ENCODE measurements around the gene LHX5.

Gene LHX5

DNA sequence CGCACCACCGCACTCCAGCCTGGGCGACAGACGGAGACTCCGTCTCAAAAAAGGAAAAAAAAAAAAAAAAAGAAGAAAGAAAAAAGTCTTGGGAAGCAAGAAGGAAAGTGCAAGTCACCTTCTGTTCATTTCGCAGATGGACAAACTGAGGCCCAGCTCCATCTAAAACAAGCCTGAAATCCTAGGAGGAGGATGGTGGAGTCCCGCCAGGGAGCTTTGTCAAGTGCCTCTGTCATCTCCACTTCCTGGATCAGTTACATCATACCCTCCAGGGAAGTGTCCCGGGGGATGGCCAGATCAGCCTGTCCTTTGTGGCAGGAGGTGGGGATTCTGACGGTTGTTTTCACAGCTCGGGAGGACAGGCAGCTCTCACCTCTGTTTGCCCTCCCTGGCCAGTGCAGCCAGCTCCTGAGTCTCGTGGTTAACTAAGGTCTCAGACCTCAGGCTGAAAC is 58.2 kb downstream of the LHX5 start:
- no peak for DNase-seq (ENCODE audit: low read depth, low spot score)
